H1 (cell line): ENCODE results near the gene ATR. TPM values are rescaled to one million over a fixed set of nuclear protein-coding genes. Genes with fewer than 3 reads are reported as not detected.
"Not testable (repeated sequence)": the region's sequence is repeated elsewhere in the genome, so short reads cannot be mapped to it uniquely, and the experiment has no call there.

Source experiments
- CTCF ChIA-PET: fragments of 300-600 bp; sonication (Branson Sonifier 250); formaldehyde crosslinking; loops from one replicate; lab custom pipeline; 2021; ENCODE audit not compliant: partially characterized antibody; lab: Charles Lee
- POLR2A ChIA-PET: fragments of 300-600 bp; sonication (Branson Sonifier 250); formaldehyde crosslinking; loops from one replicate; lab custom pipeline; 2021; ENCODE audit warnings: inconsistent platforms; ENCODE audit not compliant: partially characterized antibody; lab: Charles Lee
- DNase-seq, 2 experiments: peaks; one replicate each; pipeline versions ENCODE4 v3.0.0 to v3.0.0-alpha.2; 2010 to 2022; ENCODE audit warnings: low spot score in 2 of 2, low read depth in 1 of 2, mixed read lengths in 1 of 2
- FAIRE-seq: peaks from 2 replicates; lab custom pipeline; 2011; peaks lifted over from hg19 to GRCh38; lab: Jason Lieb, UNC
- H2AFZ ChIP-seq: 2 replicates; pipeline ENCODE4 v1.8.1; 2012; ENCODE audit warnings: low read length, inconsistent platforms
- H2AK5ac ChIP-seq: 2 replicates; pipeline ENCODE4 v1.6.1; 2013; ENCODE audit warnings: low read depth, low read length
- H2BK120ac ChIP-seq: replicated peaks from 2 replicates; pipeline ENCODE3; 2013; ENCODE audit warnings: low read depth, low read length, inconsistent platforms
- H2BK12ac ChIP-seq: 2 replicates; pipeline ENCODE4 v1.6.1; 2013; ENCODE audit warnings: low read depth, low read length
- H2BK15ac ChIP-seq: 2 replicates; pipeline ENCODE4 v1.6.1; 2013; ENCODE audit warnings: low read length
- H2BK20ac ChIP-seq: 2 replicates; pipeline ENCODE4 v1.6.1; 2013; ENCODE audit warnings: low read length
- H2BK5ac ChIP-seq: 2 replicates; pipeline ENCODE4 v1.6.1; 2013; ENCODE audit warnings: low read depth, low read length
- H3K14ac ChIP-seq: 2 replicates; pipeline ENCODE4 v1.6.1; 2013; ENCODE audit warnings: inconsistent platforms; ENCODE audit not compliant: insufficient read length
- H3K18ac ChIP-seq: 2 replicates; pipeline ENCODE4 v1.6.1; 2013; ENCODE audit warnings: low read length; ENCODE audit errors: extremely low read depth
- H3K23ac ChIP-seq: 2 replicates; pipeline ENCODE4 v1.6.1; 2013; ENCODE audit warnings: inconsistent platforms; ENCODE audit not compliant: insufficient read length
- H3K23me2 ChIP-seq: 2 replicates; pipeline ENCODE4 v1.6.1; 2013; ENCODE audit warnings: low read depth, low read length
- H3K27ac ChIP-seq: 2 replicates; pipeline ENCODE4 v1.6.1; 2011; ENCODE audit warnings: low read depth, low read length, inconsistent platforms
- H3K27me3 ChIP-seq, 4 experiments: replicated peaks in 1 of 4; 1 replicate in 1 of 4; 2 replicates in 3 of 4; pipeline versions ENCODE4 v1.6.1 to v1.8.1; 2011 to 2013; ENCODE audit warnings: low read length in 3 of 4, mild to moderate bottlenecking in 3 of 4, inconsistent platforms in 2 of 4, mixed read lengths in 2 of 4, moderate library complexity in 1 of 4; ENCODE audit not compliant: control insufficient read depth in 3 of 4, insufficient read depth in 3 of 4; ENCODE audit errors: extremely low read depth in 1 of 4
- H3K36me3 ChIP-seq, 4 experiments: 2 replicates each; pipeline versions ENCODE4 v1.6.1 to v1.8.1; 2011 to 2013; ENCODE audit warnings: mild to moderate bottlenecking in 4 of 4, low read length in 3 of 4, moderate library complexity in 2 of 4, control low read depth in 1 of 4, inconsistent platforms in 1 of 4; ENCODE audit not compliant: insufficient read depth in 4 of 4, control insufficient read depth in 2 of 4
- H3K4ac ChIP-seq: replicated peaks from 2 replicates; pipeline ENCODE3; 2013; ENCODE audit warnings: low read length, low read depth, mixed read lengths, inconsistent platforms; ENCODE audit not compliant: insufficient read length
- H3K4me1 ChIP-seq, 4 experiments: replicated peaks in 1 of 4; 1 replicate in 1 of 4; 2 replicates in 3 of 4; pipeline versions ENCODE4 v1.6.1 to v1.8.1; 2011 to 2013; ENCODE audit warnings: low read length in 3 of 4, inconsistent platforms in 2 of 4, mixed read lengths in 1 of 4; ENCODE audit not compliant: insufficient read depth in 4 of 4, control insufficient read depth in 3 of 4
- H3K4me2 ChIP-seq, 2 experiments: 2 replicates each; pipeline versions ENCODE4 v1.6.1 to v1.8.1; 2011 to 2013; ENCODE audit warnings: low read depth in 2 of 2, low read length in 2 of 2, control low read depth in 1 of 2, inconsistent platforms in 1 of 2, mild to moderate bottlenecking in 1 of 2; ENCODE audit not compliant: insufficient read depth in 1 of 2
- H3K4me3 ChIP-seq, 4 experiments: fragments of 200-600, 300-600 bp in 1 of 4; sonication (generic), shearing (Covaris generic), sonication (Bioruptor Twin) in 1 of 4; 2 replicates each; pipeline versions ENCODE4 v1.5.1 to v1.8.1; 2011 to 2016; ENCODE audit warnings: low read length in 4 of 4, low read depth in 3 of 4, control low read depth in 2 of 4, inconsistent platforms in 2 of 4, mild to moderate bottlenecking in 2 of 4, mixed read lengths in 1 of 4, moderate library complexity in 1 of 4; ENCODE audit not compliant: insufficient read depth in 2 of 4; ENCODE audit errors: extremely low read depth in 1 of 4
- H3K56ac ChIP-seq: replicated peaks from 2 replicates; pipeline ENCODE3; 2013; ENCODE audit warnings: low read depth, mild to moderate bottlenecking, mixed read lengths, low read length, inconsistent platforms; ENCODE audit not compliant: insufficient read length
- H3K79me1 ChIP-seq: 2 replicates; pipeline ENCODE4 v1.6.1; 2013; ENCODE audit warnings: low read depth, low read length, control low read depth
- H3K79me2 ChIP-seq, 2 experiments: 2 replicates each; pipeline versions ENCODE4 v1.6.1 to v1.8.1; 2012 to 2013; ENCODE audit warnings: low read length in 2 of 2, mild to moderate bottlenecking in 2 of 2, inconsistent platforms in 1 of 2; ENCODE audit not compliant: insufficient read depth in 2 of 2, control insufficient read depth in 1 of 2
- H3K9ac ChIP-seq, 4 experiments: replicated peaks in 1 of 4; 1 replicate in 1 of 4; 2 replicates in 3 of 4; pipeline versions ENCODE4 v1.6.1 to v1.8.1; 2011 to 2013; ENCODE audit warnings: low read depth in 3 of 4, low read length in 3 of 4, control low read depth in 2 of 4, mild to moderate bottlenecking in 2 of 4, moderate library complexity in 2 of 4, inconsistent platforms in 1 of 4; ENCODE audit errors: extremely low read depth in 1 of 4
- H3K9me3 ChIP-seq, 2 experiments: 2 replicates each; pipeline versions ENCODE4 v1.6.1 to v1.8.1; 2012 to 2013; ENCODE audit warnings: mild to moderate bottlenecking in 2 of 2, moderate library complexity in 2 of 2, control low read depth in 1 of 2, inconsistent platforms in 1 of 2, low read depth in 1 of 2, low read length in 1 of 2, mixed read lengths in 1 of 2; ENCODE audit not compliant: insufficient read depth in 2 of 2
- H4K20me1 ChIP-seq, 2 experiments: replicated peaks in 1 of 2; 2 replicates each; pipeline versions ENCODE3 to v1.8.1; 2011 to 2013; ENCODE audit warnings: inconsistent platforms in 2 of 2, low read length in 2 of 2, mild to moderate bottlenecking in 1 of 2; ENCODE audit not compliant: insufficient read depth in 2 of 2, control insufficient read depth in 1 of 2
- H4K5ac ChIP-seq: 2 replicates; pipeline ENCODE4 v1.6.1; 2013; ENCODE audit warnings: low read length, low read depth, mixed read lengths, inconsistent platforms; ENCODE audit not compliant: insufficient read length
- H4K8ac ChIP-seq: 2 replicates; pipeline ENCODE4 v1.8.0; 2013; ENCODE audit warnings: mild to moderate bottlenecking, moderate library complexity, low read length, inconsistent platforms; ENCODE audit not compliant: insufficient read depth; ENCODE audit errors: extremely low read depth
- H4K91ac ChIP-seq: replicated peaks from 2 replicates; pipeline ENCODE3; 2013; ENCODE audit warnings: low read length, mixed read lengths, inconsistent platforms; ENCODE audit not compliant: insufficient read length
- WGBS, 2 experiments: shearing (Covaris generic) in 1 of 2; methylation state at CpG; one replicate each; pipeline versions ENCODE4 v1.1.6 to v1.1.7; 2013 to 2015; ENCODE audit warnings: low lambda C conversion rate in 2 of 2, mixed read lengths in 2 of 2, inconsistent platforms in 1 of 2, low coverage in 1 of 2, missing lambda C conversion rate in 1 of 2; ENCODE audit not compliant: insufficient replicate concordance in 2 of 2, insufficient coverage in 1 of 2, insufficient read length in 1 of 2; ENCODE audit errors: extremely low coverage in 1 of 2, missing lambda C conversion rate in 1 of 2; 5-methylcytosine and 5-hydroxymethylcytosine counted together
- polyA plus RNA-seq, 7 experiments: library from polyadenylated mRNA; depleted of rRNA in 3 of 7; stranded (reverse) in 5 of 7; unstranded in 2 of 7; fragments of >200 nt in 5 of 7; fragments of 200-250 nt in 2 of 7; gene quantifications; 1 replicate in 5 of 7; 2 replicates in 1 of 7; 4 replicates in 1 of 7; pipeline versions ENCODE4 v1.2.1 to v1.2.3, GENCODE V29; 2011 to 2013; ENCODE audit warnings: missing spikeins in 2 of 7, mixed read lengths in 2 of 7
- total RNA-seq: library from RNA; stranded (reverse); fragmentation: NEBNext Ultra II Directional; extraction: Animal tissue kit (Norgen Biotek cat#: 25700); gene quantifications from 2 replicates; pipeline ENCODE4 v1.2.1, GENCODE V29; 2021

The ATR gene
- total and polyA plus RNA-seq, 2 of the 8 experiments (the other 6 are each of a cell fraction or from before 2014, with no cell fraction given): 8.4 to 23.2 TPM

DNA sequence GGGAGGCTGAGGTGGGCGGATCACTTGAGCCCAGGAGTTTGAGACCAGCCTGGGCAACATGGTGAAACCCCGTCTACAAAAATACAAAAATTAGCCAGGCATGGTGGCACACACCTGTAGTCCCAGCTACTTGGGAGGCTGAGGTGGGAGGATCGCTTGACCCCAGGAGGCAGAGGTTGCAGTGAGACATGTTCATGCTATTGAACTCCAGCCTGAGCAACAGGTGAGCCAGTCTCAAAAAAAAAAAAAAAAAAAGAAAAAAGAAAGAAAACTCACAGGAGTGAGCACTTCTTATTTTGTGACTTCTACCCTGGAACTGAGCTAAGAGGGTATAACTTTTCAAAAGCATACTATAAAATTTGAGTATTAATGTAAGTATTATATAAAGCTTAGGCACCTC is 4.3 kb downstream of the ATR start:
- H3K4me1 ChIP-seq, H2AK5ac ChIP-seq, H2BK15ac ChIP-seq, DNase-seq, H4K8ac ChIP-seq, H3K14ac ChIP-seq, H4K5ac ChIP-seq, H3K4ac ChIP-seq, H2AFZ ChIP-seq, H2BK120ac ChIP-seq, H3K23me2 ChIP-seq, H3K36me3 ChIP-seq, H2BK5ac ChIP-seq, H2BK20ac ChIP-seq, H3K27me3 ChIP-seq, H3K56ac ChIP-seq, H3K79me1 ChIP-seq, H3K9ac ChIP-seq, H4K20me1 ChIP-seq, FAIRE-seq, H3K4me2 ChIP-seq, H2BK12ac ChIP-seq, H3K4me3 ChIP-seq, H3K9me3 ChIP-seq, H3K18ac ChIP-seq, H3K27ac ChIP-seq, H4K91ac ChIP-seq, H3K23ac ChIP-seq, CTCF ChIA-PET: not testable (repeated sequence)
- POLR2A ChIA-PET: interaction anchor here (1.3 kb wide), 1 partner anchor 12 kb away, joined by 3 read pairs; no protein-coding TSS in a partner anchor
- 95% methylated on average over 3 of the region's 3 CpGs; no CpG with 5 or more reads in 1 of the 2 experiments for WGBS, 2 experiments
- peaks cover 0 to 49% of the 10 kb centered on the region in 2 experiments; a peak in 2 of 4 replicates for H3K79me2 ChIP-seq

DNA sequence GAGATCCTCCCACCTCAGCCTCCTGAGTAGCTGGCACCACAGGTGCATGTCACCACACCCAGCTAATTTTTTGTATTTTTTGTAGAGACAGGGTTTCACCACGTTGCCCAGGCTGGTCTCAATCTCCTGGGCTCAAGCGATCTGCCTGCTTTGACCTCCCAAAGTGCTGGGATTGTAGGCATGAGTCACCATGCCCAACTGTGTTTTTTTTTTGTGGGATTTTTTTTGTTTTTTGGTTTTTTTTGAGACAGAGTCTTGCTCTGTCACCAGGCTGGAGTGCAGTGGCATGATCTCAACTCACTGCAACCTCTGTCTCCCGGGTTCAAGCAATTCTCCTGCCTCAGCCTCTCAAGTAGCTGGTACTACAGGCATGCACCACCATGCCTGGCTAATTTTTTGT is 9.1 kb downstream of the ATR start:
- not testable (repeated sequence) for H3K56ac ChIP-seq, H3K9me3 ChIP-seq, H3K9ac ChIP-seq, H3K4me1 ChIP-seq, H2AK5ac ChIP-seq, H2BK15ac ChIP-seq, H3K27ac ChIP-seq, DNase-seq, H2BK5ac ChIP-seq, H4K5ac ChIP-seq, H2BK120ac ChIP-seq, H3K23me2 ChIP-seq, H3K14ac ChIP-seq, FAIRE-seq, H3K4ac ChIP-seq, H4K20me1 ChIP-seq, H4K8ac ChIP-seq, H4K91ac ChIP-seq, H3K23ac ChIP-seq, H3K18ac ChIP-seq, H2BK20ac ChIP-seq, H3K36me3 ChIP-seq, H3K4me3 ChIP-seq, H3K79me1 ChIP-seq, H2AFZ ChIP-seq, H3K27me3 ChIP-seq, H2BK12ac ChIP-seq
- peak overlapping the region in 1 of 2 experiments; percentile 26; a peak in 1 of 4 replicates for H3K4me2 ChIP-seq
- WGBS, 2 experiments: 98% methylated on average over 3 of the region's 3 CpGs; no CpG with 5 or more reads in 1 of the 2 experiments
- H3K79me2 ChIP-seq: peaks cover 0 to 13% of the 10 kb centered on the region in 2 experiments; a peak in 1 of 4 replicates
- CTCF ChIA-PET: interaction anchor here (1.9 kb wide), 1 partner anchor 13 kb away, joined by 5 read pairs; no protein-coding TSS in a partner anchor
- POLR2A ChIA-PET: interaction anchor here (0.6 to 1.6 kb wide), 3 partner anchors 9 to 228 kb away, joined by 3 to 6 read pairs (median 5); partner anchors contain the start of gene ATR
